Left cardiac atrium (tissue), 4 donors: ENCODE measurements around the gene TAF4. TPM values are rescaled to one million over a fixed set of nuclear protein-coding genes. Genes with fewer than 3 reads are reported as not detected.

ENCODE experiments used
- ATAC-seq, 2 donors: fragments of 200-7000 bp; cut with Tn5 transposase; one replicate each; pipeline ENCODE4 v1.9.1; 2020; ENCODE audit warnings: mild to moderate bottlenecking in 2 of 2, moderate library complexity in 2 of 2
- DNase-seq: peaks from one replicate; pipeline ENCODE4 v3.0.0-alpha.2; 2020
- intact Hi-C, 2 donors: fragments of 100-400 bp; cut with DNase I; formaldehyde crosslinking; loops; one replicate each; pipeline versions ENCODE4 v1.14.1 to v1.15.1; 2022 to 2023
- total RNA-seq, 2 donors: library from RNA; stranded (reverse); fragmentation: NEBNext Ultra II Directional; extraction: Animal tissue kit (Norgen Biotek cat#: 25700); gene quantifications; one replicate each; pipeline ENCODE4 v1.2.1, GENCODE V29; 2021
- donor health status: DM: no; HTN: yes; CAD: no.
- donor health status: DM: no; HTN: yes; CAD: no; lungs with severe emphysema.
- donor health status: DM: yes; HTN: yes; CAD: no.
- donor health status: Dilated cardiomyopathy.

The TAF4 gene
- total RNA-seq, 2 donors from 2014 or later = 8.8 to 9.3 TPM

- DNase-seq = no peak
- intact Hi-C loops = no loop called here
- ATAC-seq = no peak
Observed at GRCh38 chr20:61963885-61964674, 101.6 kb downstream of the TAF4 start.

GRCh38 chr20:61963149-61963548, 102.5 kb downstream of the TAF4 start:
- ATAC-seq = no peak
- intact Hi-C loops = no loop called here
- DNase-seq = no peak

GRCh38 chr20:61960836-61961235, 104.8 kb downstream of the TAF4 start:
- no peak for DNase-seq
- ATAC-seq = no peak
- intact Hi-C loops = no loop called here

GRCh38 chr20:61958773-61959700, 106.6 kb downstream of the TAF4 start:
- ATAC-seq = no peak
- intact Hi-C loops = no loop called here
- DNase-seq = no peak

- intact Hi-C loops = no loop called here
- ATAC-seq (no peak), DNase-seq (no peak)
Observed at GRCh38 chr20:61957961-61958715, 107.5 kb downstream of the TAF4 start.

GRCh38 chr20:61956396-61957342, 109.0 kb downstream of the TAF4 start:
- DNase-seq = no peak
- intact Hi-C loops = no loop called here
- ATAC-seq = no peak

GRCh38 chr20:61955668-61956395, 109.8 kb downstream of the TAF4 start:
- intact Hi-C loops = no loop called here

GRCh38 chr20:61954276-61955021, 111.2 kb downstream of the TAF4 start:
- DNase-seq (peak; percentile 17), ATAC-seq (no peak)
- intact Hi-C loops = no loop called here

More at GRCh38 chr20:61955668-61956395, 109.8 kb downstream of the TAF4 start:
- ATAC-seq (no peak), DNase-seq (no peak)

- no peak for DNase-seq
- intact Hi-C loops = no loop called here
- ATAC-seq = no peak
Observed at GRCh38 chr20:61953037-61954021, 112.4 kb downstream of the TAF4 start.

GRCh38 chr20:61951695-61952533, 113.8 kb downstream of the TAF4 start:
- peak; percentile 18 for DNase-seq
- peak in 1 of 2 donors; percentile 15 for ATAC-seq
- intact Hi-C loops = no loop called here

- intact Hi-C loops = no loop called here
- peak; percentile 12 for DNase-seq
- no peak for ATAC-seq
Observed at GRCh38 chr20:61950641-61951071, 115.0 kb downstream of the TAF4 start.

GRCh38 chr20:61949714-61950640, 115.7 kb downstream of the TAF4 start:
- intact Hi-C loops = no loop called here
- ATAC-seq (no peak), DNase-seq (peak; percentile 12)

- intact Hi-C loops = no loop called here
- DNase-seq (peak; percentile 4), ATAC-seq (peak in 1 of 2 donors; percentile 15)
Observed at GRCh38 chr20:61949363-61949713, 116.3 kb downstream of the TAF4 start.
